RWPE2 (cell line): ENCODE data around the gene PIR.

ENCODE experiments used
- ATAC-seq: fragments of 200-7000 bp; cut with Tn5 transposase; 3 replicates; pipeline ENCODE4 v1.9.1; 2021; ENCODE audit warnings: low read depth
- DNase-seq: peaks from one replicate; pipeline ENCODE4 v3.0.0-alpha.2; 2020; ENCODE audit warnings: low spot score
- H3K27ac ChIP-seq: fragments of 450-650 bp; 2 replicates; pipeline ENCODE4 v1.5.1; 2017; ENCODE audit warnings: mild to moderate bottlenecking; ENCODE audit not compliant: poor library complexity, severe bottlenecking
- H3K27me3 ChIP-seq: fragments of 250-450 bp; sonication (Bioruptor Pico); 2 replicates; pipeline ENCODE4 v1.5.1; 2021; ENCODE audit warnings: mild to moderate bottlenecking, moderate library complexity; ENCODE audit not compliant: insufficient read depth, poor library complexity, severe bottlenecking
- H3K36me3 ChIP-seq: fragments of 250-450 bp; sonication (Bioruptor Pico); 2 replicates; pipeline ENCODE4 v1.5.1; 2020; ENCODE audit warnings: low read depth, mild to moderate bottlenecking, moderate library complexity
- H3K4me1 ChIP-seq: fragments of 250-450 bp; sonication (Bioruptor Pico); 2 replicates; pipeline ENCODE4 v1.5.1; 2021; ENCODE audit warnings: mild to moderate bottlenecking, moderate library complexity; ENCODE audit not compliant: insufficient read depth, poor library complexity, severe bottlenecking
- H3K4me3 ChIP-seq: fragments of 250-450 bp; sonication (Bioruptor Pico); 2 replicates; pipeline ENCODE4 v1.5.1; 2021; ENCODE audit warnings: mild to moderate bottlenecking, moderate library complexity; ENCODE audit not compliant: severe bottlenecking
- H3K9me3 ChIP-seq: fragments of 250-450 bp; sonication (Bioruptor Pico); 2 replicates; pipeline ENCODE4 v1.5.1; 2021; ENCODE audit warnings: mild to moderate bottlenecking, moderate library complexity; ENCODE audit not compliant: severe bottlenecking
- TF ChIP-seq, protein P1 (sequence below): fragments of 450-650 bp; IDR thresholded peaks from one replicate; pipeline ENCODE4 v1.5.1; 2017; ENCODE audit warnings: mild to moderate bottlenecking, moderate library complexity; ENCODE audit not compliant: poor library complexity, severe bottlenecking

The PIR gene

DNA sequence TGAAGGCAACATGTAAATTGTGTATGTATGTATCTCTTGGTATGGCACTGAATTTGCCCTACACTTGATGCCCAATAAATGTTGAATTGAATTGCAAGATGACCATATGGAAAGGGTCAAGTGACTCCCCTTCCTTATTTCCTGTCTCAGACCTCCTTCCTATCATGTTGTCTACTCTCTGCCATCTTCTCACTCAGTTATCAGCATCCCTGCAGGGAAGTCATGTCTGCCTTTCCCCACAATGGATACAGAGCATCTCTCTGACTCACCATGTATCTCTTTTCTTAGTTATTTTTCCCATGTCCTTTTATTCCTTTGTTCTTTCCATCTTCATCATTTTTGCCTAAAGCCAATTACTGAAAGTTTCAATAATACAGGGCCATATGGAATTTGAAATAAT is 30.0 kb upstream of the PIR start:
- no peak overlapping the region for H3K27ac ChIP-seq
- TF ChIP-seq, protein P1, sequence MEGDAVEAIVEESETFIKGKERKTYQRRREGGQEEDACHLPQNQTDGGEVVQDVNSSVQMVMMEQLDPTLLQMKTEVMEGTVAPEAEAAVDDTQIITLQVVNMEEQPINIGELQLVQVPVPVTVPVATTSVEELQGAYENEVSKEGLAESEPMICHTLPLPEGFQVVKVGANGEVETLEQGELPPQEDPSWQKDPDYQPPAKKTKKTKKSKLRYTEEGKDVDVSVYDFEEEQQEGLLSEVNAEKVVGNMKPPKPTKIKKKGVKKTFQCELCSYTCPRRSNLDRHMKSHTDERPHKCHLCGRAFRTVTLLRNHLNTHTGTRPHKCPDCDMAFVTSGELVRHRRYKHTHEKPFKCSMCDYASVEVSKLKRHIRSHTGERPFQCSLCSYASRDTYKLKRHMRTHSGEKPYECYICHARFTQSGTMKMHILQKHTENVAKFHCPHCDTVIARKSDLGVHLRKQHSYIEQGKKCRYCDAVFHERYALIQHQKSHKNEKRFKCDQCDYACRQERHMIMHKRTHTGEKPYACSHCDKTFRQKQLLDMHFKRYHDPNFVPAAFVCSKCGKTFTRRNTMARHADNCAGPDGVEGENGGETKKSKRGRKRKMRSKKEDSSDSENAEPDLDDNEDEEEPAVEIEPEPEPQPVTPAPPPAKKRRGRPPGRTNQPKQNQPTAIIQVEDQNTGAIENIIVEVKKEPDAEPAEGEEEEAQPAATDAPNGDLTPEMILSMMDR = no peak
- H3K4me3 ChIP-seq = no peak overlapping the region
- no peaks in the 10 kb centered on the region for H3K36me3 ChIP-seq
- no peaks in the 10 kb centered on the region for H3K4me1 ChIP-seq
- no peaks in the 10 kb centered on the region for H3K27me3 ChIP-seq
- no peak for DNase-seq
- no peaks in the 10 kb centered on the region for H3K9me3 ChIP-seq
- ATAC-seq = no peak

DNA sequence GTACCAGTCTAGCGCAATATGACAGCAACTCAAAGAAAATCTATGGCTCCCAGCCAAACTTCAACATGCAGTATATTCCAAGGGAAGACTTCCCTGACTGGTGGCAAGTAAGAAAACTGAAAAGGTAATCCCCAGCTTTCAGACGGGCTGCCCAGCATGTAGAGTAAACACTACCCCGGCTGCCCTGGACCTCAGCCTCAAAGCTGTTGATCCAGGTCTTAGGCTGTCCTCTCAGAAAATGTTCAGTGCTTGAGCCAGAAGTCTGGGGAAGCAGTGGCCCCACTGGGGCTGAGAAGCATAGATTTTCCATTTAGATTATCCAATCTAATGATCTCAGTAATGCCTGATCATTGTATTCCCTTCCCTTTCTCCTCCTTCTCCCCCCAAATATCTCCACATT is 29.3 kb upstream of the PIR start:
- H3K27me3 ChIP-seq = no peaks in the 10 kb centered on the region
- ATAC-seq (no peak), DNase-seq (no peak)
- no peak overlapping the region for H3K4me3 ChIP-seq
- H3K36me3 ChIP-seq = no peaks in the 10 kb centered on the region
- no peaks in the 10 kb centered on the region for H3K9me3 ChIP-seq
- TF ChIP-seq, protein P1 = no peak
- H3K27ac ChIP-seq = no peak overlapping the region
- no peaks in the 10 kb centered on the region for H3K4me1 ChIP-seq

DNA sequence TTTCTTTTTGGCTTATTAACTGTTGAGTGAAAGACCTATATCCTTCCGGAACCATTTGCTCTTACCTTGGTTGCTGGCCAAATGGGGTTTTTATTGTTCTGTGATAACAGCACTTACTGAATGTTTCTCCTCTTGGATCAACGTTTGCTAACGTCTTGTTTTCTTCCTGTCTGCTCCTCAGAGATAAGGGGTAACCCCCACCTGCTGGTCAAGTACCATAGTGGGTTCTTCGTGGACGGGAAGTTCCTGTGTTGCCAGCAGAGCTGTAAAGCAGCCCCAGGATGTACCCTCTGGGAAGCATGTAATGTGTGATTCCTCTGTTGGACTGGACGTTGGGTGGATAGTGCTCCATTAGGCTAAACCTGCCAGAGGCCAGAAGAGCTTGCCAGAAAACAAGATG is 22.8 kb upstream of the PIR start:
- Histone ChIP-seq H3K27ac (no peak overlapping the region), H3K27me3 (no peaks in the 10 kb centered on the region), H3K36me3 (no peaks in the 10 kb centered on the region), H3K4me1 (no peaks in the 10 kb centered on the region), H3K4me3 (no peak overlapping the region), H3K9me3 (no peaks in the 10 kb centered on the region)
- TF ChIP-seq, protein P1 = no peak
- no peak for DNase-seq
- no peak for ATAC-seq

DNA sequence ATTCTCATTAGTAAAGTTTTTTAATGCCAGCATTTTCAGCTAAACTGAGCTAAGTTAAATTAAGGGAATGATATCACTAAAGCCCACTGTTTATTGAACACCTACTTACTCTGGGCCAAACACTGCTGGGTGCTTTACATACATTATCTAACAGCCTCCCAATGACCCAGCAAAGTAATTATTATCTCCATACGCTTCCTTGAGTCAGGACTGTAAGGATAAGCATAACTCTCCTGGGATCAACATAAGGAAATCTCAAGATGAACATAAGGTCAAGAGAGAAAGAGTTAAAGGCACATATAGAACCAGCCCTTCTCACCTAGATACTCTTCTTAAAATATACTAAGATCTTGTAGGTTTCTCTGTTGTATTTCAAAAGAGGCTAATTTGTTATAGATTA is 21.1 kb upstream of the PIR start:
- ATAC-seq (no peak), DNase-seq (no peak)
- TF ChIP-seq, protein P1 = no peak
- H3K36me3 ChIP-seq = no peaks in the 10 kb centered on the region
- no peak overlapping the region for H3K27ac ChIP-seq
- no peaks in the 10 kb centered on the region for H3K27me3 ChIP-seq
- H3K9me3 ChIP-seq = no peaks in the 10 kb centered on the region
- H3K4me3 ChIP-seq = no peak overlapping the region
- no peaks in the 10 kb centered on the region for H3K4me1 ChIP-seq

DNA sequence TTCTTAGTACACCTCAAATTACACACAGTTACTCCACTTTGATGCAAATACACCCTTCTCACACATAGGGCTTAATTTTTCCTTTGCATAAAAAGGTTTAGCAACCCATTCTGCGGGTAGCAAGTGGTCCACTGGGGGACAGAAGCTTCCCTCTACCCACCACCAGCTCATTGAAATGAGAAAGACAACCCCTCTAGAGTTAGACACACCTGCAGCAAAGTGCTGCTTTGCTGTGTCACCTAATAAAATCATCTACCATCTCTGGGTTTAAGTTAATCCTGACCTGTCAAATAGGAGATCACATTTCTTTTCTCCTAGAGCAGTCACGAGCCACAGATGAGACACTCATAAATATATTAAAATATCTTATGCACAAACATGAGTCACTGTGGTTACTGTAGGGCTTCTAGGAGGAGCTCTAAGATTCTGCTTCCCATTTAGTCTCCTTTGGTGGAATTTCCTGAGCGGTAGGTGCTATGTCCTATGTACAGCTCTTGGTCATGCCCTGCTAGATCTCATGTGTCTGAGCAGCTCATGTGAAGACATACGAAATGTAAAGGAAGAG is 19.4 kb upstream of the PIR start:
- ATAC-seq = peak; percentile 82
- Histone ChIP-seq H3K9me3 (no peaks in the 10 kb centered on the region), H3K4me1 (no peaks in the 10 kb centered on the region), H3K4me3 (no peak overlapping the region), H3K27me3 (no peaks in the 10 kb centered on the region), H3K27ac (no peak overlapping the region), H3K36me3 (no peaks in the 10 kb centered on the region)
- no peak for DNase-seq
- TF ChIP-seq, protein P1 = no peak
